Activated B cell treated with CpG ODN at 0.5 μM for 24 hours (primary cell): ENCODE data around the gene JRKL. TPM values are rescaled to one million over a fixed set of nuclear protein-coding genes. Genes with fewer than 3 reads are reported as not detected.

Experiments
- ATAC-seq: fragments of 200-7000 bp; cut with Tn5 transposase; one replicate; pipeline ENCODE4 v1.10.0; 2021; ENCODE audit warnings: low read depth, mild to moderate bottlenecking, moderate library complexity
- CTCF ChIA-PET: fragments of 350-600 bp; sonication (Branson Sonifier 250); formaldehyde crosslinking; loops from one replicate; lab custom pipeline; 2021; ENCODE audit warnings: antibody characterized with exemption; lab: Charles Lee
- POLR2A ChIA-PET: fragments of 350-600 bp; sonication (Branson Sonifier 250); formaldehyde crosslinking; loops from one replicate; lab custom pipeline; 2021; ENCODE audit warnings: antibody characterized with exemption; lab: Charles Lee
- DNase-seq: peaks from one replicate; pipeline ENCODE4 v3.0.0; 2022
- H3K27ac Mint-ChIP-seq: one replicate; pipeline ENCODE4 v1.8.0; 2020; ENCODE audit warnings: mixed read lengths
- H3K27me3 Mint-ChIP-seq: one replicate; pipeline ENCODE4 v1.8.0; 2021; ENCODE audit warnings: mixed read lengths
- H3K36me3 Mint-ChIP-seq: one replicate; pipeline ENCODE4 v1.8.0; 2021; ENCODE audit warnings: low read depth, mixed read lengths
- H3K4me1 Mint-ChIP-seq: one replicate; pipeline ENCODE4 v1.8.0; 2021; ENCODE audit warnings: mixed read lengths
- H3K4me3 Mint-ChIP-seq: one replicate; pipeline ENCODE4 v1.8.0; 2020; ENCODE audit warnings: mild to moderate bottlenecking, mixed read lengths
- H3K9me3 Mint-ChIP-seq: one replicate; pipeline ENCODE4 v1.8.0; 2020; ENCODE audit warnings: mixed read lengths
- intact Hi-C: fragments of 100-400 bp; cut with micrococcal nuclease; formaldehyde crosslinking; loops from one replicate; pipeline ENCODE4 v1.15.1; 2024
- total RNA-seq: library from RNA; stranded (reverse); gene quantifications from 2 replicates; pipeline ENCODE4 v1.2.3, GENCODE V29; 2022
- TF ChIP-seq, protein P1 (sequence below): fragments of 200-600 bp; IDR thresholded peaks from one replicate; pipeline ENCODE4 v1.8.0; 2022; ENCODE audit warnings: antibody characterized with exemption, mild to moderate bottlenecking

Gene JRKL
- total RNA-seq, 1 donor from 2014 or later, result 9.8 TPM

DNA sequence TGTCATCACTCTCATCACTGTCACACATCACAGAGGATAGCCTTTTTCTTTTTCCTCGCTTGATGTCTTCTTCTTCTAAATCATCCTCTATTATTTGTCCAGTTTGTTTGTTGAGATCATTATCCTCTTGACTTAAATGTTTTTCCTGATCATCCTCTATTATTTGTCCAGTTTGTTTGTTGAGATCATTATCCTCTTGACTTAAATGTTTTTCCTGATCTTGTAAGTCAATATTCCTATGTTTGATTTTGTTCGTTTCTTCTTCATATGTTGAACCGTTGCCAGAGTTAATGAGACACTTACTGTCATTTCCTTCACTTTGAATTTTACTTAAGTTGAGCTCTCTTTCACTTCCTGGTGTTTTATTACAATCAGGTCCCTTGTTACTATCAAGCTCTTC is 5.7 kb upstream of the JRKL start:
- DNase-seq (no peak), ATAC-seq (no peak)
- intact Hi-C loops, result no loop called here
- Mint-ChIP-seq H3K9me3 (no peaks in the 10 kb centered on the region), H3K36me3 (peaks cover 51% of the 10 kb centered on the region), H3K4me3 (no peak overlapping the region), H3K27ac (no peak overlapping the region), H3K4me1 (peaks cover 17% of the 10 kb centered on the region), H3K27me3 (no peaks in the 10 kb centered on the region)
- TF ChIP-seq, protein P1, sequence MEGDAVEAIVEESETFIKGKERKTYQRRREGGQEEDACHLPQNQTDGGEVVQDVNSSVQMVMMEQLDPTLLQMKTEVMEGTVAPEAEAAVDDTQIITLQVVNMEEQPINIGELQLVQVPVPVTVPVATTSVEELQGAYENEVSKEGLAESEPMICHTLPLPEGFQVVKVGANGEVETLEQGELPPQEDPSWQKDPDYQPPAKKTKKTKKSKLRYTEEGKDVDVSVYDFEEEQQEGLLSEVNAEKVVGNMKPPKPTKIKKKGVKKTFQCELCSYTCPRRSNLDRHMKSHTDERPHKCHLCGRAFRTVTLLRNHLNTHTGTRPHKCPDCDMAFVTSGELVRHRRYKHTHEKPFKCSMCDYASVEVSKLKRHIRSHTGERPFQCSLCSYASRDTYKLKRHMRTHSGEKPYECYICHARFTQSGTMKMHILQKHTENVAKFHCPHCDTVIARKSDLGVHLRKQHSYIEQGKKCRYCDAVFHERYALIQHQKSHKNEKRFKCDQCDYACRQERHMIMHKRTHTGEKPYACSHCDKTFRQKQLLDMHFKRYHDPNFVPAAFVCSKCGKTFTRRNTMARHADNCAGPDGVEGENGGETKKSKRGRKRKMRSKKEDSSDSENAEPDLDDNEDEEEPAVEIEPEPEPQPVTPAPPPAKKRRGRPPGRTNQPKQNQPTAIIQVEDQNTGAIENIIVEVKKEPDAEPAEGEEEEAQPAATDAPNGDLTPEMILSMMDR, result no peak
- ChIA-PET POLR2A (no interaction called here), CTCF (interaction anchor here (1.1 to 1.6 kb wide), 2 partner anchors 10 to 548 kb away, joined by 3 to 4 read pairs; no protein-coding TSS in a partner anchor)

DNA sequence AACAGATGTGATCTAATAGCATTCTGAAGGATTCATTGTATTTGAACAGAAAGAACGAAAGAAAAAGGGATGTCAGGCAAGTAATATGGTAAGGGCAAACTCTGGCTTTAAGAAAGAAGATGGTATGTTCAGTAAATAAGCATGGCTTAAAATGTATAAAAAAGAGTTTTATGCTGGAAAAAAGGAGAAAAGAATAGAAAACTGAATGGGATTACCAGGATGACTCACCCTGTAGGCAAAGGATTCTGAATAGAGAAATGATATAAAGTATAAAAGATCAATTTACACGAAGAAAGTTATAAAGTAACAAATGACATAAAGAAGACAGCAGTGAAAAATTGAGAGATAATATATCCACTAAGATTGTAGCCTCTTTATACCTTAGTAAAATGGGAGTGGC is 4.6 kb upstream of the JRKL start:
- ATAC-seq (no peak), DNase-seq (no peak)
- Mint-ChIP-seq H3K4me1 (peaks cover 17% of the 10 kb centered on the region), H3K27ac (no peak overlapping the region), H3K4me3 (no peak overlapping the region), H3K9me3 (no peaks in the 10 kb centered on the region), H3K27me3 (no peaks in the 10 kb centered on the region), H3K36me3 (peaks cover 51% of the 10 kb centered on the region)
- CTCF ChIA-PET, result no interaction called here
- POLR2A ChIA-PET, result no interaction called here
- intact Hi-C loops, result no loop called here
- TF ChIP-seq, protein P1, result no peak

DNA sequence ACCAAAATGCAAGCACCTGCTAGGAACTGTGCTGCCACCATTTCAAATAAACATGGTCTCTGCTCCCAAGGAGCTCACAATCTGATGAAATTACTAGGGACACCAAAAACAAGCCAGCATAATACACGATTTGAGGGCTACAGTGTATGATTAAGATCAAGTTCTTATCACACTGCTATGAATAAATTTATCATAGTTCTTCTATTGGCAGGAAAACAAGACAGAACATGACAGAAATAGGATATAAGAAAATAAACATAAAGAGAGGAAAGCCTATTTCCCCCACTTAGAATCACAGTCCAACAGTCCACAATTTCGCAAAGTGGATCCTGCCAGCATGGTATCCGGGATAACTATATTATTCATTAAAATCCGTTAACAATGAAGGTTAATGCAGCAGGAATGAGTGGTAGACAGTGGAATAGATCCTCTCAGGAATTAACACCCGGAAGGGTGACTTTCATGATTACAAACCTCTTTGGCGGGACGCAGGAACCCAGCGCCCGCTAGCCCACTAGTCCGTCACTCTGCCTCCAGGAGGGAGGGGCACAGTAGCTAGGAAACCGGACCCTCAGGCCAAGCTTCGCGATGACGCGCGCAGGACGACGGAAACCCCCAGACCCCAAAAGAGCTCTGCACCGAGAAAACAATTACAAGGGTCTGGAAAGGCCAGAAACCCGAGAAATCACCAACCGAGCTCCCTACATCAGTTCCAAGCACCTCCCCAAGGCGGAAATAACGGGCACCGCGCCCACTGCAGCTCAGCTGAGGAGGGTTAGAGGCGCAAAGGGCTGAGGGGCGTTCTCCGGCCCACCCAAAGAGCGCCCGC is 708 bp upstream of the JRKL start:
- H3K36me3 Mint-ChIP-seq, result peaks cover 36% of the 10 kb centered on the region
- no peaks in the 10 kb centered on the region for H3K27me3 Mint-ChIP-seq
- TF ChIP-seq, protein P1, result no peak
- ATAC-seq, result peak; percentile 55
- POLR2A ChIA-PET, result interaction anchor here (0.6 to 3.2 kb wide), 12 partner anchors 9 to 1416 kb away, joined by 3 to 36 read pairs (median 4); partner anchors contain the start of genes CEP57, CWC15, FAM76B and MAML2
- intact Hi-C loops, result loop anchor here (1.0 kb wide), 4 partner anchors 46 to 599 kb away; partner anchors contain the start of genes CEP57, MAML2 and MTMR2
- peaks cover 33% of the 10 kb centered on the region for H3K4me1 Mint-ChIP-seq
- H3K4me3 Mint-ChIP-seq, result peak overlapping the region; percentile 94
- CTCF ChIA-PET, result interaction anchor here (1.0 to 3.1 kb wide), 5 partner anchors 47 to 553 kb away, joined by 3 to 17 read pairs (median 12); partner anchors contain the start of gene MAML2
- peak overlapping the region; percentile 90 for H3K27ac Mint-ChIP-seq
- H3K9me3 Mint-ChIP-seq, result no peaks in the 10 kb centered on the region
- no peak for DNase-seq

DNA sequence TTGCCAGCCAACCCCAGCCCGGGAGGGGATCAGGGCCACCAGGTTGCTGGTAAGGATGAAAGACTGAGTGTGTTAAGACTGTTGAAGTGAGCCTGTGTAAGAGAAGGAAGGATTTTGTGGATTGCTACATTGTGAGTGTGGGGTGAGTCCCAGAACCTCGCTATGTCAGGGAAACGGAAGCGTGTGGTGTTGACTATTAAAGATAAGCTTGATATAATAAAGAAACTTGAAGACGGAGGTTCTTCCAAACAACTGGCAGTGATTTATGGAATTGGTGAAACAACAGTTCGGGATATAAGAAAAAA is 627 bp downstream of the JRKL start:
- ChIA-PET POLR2A (interaction anchor here (0.6 to 3.2 kb wide), 7 partner anchors 48 to 600 kb away, joined by 3 to 36 read pairs (median 5); partner anchors contain the start of genes CEP57, FAM76B and MAML2), CTCF (interaction anchor here (1.4 to 3.1 kb wide), 4 partner anchors 48 to 554 kb away, joined by 9 to 17 read pairs (median 13); partner anchors contain the start of gene MAML2)
- Mint-ChIP-seq H3K4me1 (peaks cover 33% of the 10 kb centered on the region), H3K4me3 (peak overlapping the region; percentile 94), H3K36me3 (peaks cover 32% of the 10 kb centered on the region), H3K9me3 (no peaks in the 10 kb centered on the region), H3K27ac (peak overlapping the region; percentile 90), H3K27me3 (no peaks in the 10 kb centered on the region)
- DNase-seq (no peak), ATAC-seq (no peak)
- intact Hi-C loops, result loop anchor here (1.0 to 10.0 kb wide), 5 partner anchors 148 to 1896 kb away; partner anchors contain the start of genes ANKRD49, CWC15, KDM4D and MRE11
- TF ChIP-seq, protein P1, result no peak
